ENCODE results near the gene TECPR1. TPM values are rescaled to one million over a fixed set of nuclear protein-coding genes. Genes with fewer than 3 reads are reported as not detected.

TECPR1 gene
- total RNA-seq = 50.1 TPM
- long read RNA-seq, full-length matches to known transcripts = 18 of 85 reads
- long read RNA-seq, partial matches to known transcripts = 29 of 85 reads
- long read RNA-seq, other reads (novel, unspliced or antisense) = 38 of 85 reads

DNA sequence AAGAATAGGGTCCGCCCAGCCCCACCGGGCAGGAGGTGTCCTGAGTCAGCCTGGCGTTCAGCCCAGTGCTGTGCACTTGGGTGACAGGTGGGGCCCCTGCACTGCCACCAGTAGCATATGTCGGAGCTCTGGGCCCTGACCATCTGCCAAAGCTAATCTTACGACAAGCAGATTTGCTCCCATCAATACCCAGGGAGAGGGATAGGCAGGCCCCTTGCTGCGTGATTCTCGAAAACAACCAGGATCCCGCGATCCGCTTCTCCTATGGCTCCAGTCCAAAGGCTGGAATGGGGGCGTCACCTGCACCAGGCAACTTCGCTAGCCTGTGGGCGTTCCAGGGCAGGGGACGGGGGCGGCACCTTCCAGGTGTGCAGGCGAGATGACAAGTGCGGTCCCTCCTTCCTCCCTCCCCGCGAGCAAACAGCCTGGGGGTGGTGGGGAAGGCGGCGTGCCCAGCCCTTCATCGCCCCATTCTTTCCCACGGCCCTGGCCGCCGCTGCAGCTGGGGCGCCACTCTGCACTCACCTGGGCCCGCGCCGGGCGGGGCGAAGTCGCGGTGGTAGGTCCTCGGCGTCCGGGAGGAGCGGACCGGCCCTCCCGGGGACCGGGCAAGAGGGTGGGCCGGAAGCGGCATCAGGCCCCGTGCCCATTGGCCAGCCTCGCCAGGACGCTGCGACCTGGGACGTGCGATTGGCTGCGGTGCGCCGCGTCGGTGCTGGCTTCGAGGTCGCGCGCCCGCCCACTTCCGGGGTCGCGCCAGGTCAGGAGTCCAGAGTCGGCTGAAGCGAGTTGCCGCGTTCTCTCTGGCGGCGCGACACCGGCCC, at the start of gene TECPR1:
TSS of gene TECPR1 (minus strand) at position 632 of the 824 bp plus-strand sequence. CDS start 6,086 bp downstream, outside the sequence.
- DNase-seq (peak; percentile 98), ATAC-seq (peak; percentile 99)
- H3K9me3 ChIP-seq = no peaks in the 10 kb centered on the region
- H3K4me1 ChIP-seq = peaks cover 58% of the 10 kb centered on the region
- TF ChIP-seq, protein P1, sequence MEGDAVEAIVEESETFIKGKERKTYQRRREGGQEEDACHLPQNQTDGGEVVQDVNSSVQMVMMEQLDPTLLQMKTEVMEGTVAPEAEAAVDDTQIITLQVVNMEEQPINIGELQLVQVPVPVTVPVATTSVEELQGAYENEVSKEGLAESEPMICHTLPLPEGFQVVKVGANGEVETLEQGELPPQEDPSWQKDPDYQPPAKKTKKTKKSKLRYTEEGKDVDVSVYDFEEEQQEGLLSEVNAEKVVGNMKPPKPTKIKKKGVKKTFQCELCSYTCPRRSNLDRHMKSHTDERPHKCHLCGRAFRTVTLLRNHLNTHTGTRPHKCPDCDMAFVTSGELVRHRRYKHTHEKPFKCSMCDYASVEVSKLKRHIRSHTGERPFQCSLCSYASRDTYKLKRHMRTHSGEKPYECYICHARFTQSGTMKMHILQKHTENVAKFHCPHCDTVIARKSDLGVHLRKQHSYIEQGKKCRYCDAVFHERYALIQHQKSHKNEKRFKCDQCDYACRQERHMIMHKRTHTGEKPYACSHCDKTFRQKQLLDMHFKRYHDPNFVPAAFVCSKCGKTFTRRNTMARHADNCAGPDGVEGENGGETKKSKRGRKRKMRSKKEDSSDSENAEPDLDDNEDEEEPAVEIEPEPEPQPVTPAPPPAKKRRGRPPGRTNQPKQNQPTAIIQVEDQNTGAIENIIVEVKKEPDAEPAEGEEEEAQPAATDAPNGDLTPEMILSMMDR (IDR thresholded peaks at IDR 0.05) = no peak
- H3K27me3 ChIP-seq (ENCODE audit: low read depth) = no peaks in the 10 kb centered on the region
- intact Hi-C loops (cut with DNase I) = no loop called here
- peak within 1 kb of the TSS; percentile 91 for H3K4me3 ChIP-seq
- H3K36me3 ChIP-seq = peaks cover 6% of the 10 kb centered on the region
- H3K27ac ChIP-seq = peak within 1 kb of the TSS; percentile 89

DNA sequence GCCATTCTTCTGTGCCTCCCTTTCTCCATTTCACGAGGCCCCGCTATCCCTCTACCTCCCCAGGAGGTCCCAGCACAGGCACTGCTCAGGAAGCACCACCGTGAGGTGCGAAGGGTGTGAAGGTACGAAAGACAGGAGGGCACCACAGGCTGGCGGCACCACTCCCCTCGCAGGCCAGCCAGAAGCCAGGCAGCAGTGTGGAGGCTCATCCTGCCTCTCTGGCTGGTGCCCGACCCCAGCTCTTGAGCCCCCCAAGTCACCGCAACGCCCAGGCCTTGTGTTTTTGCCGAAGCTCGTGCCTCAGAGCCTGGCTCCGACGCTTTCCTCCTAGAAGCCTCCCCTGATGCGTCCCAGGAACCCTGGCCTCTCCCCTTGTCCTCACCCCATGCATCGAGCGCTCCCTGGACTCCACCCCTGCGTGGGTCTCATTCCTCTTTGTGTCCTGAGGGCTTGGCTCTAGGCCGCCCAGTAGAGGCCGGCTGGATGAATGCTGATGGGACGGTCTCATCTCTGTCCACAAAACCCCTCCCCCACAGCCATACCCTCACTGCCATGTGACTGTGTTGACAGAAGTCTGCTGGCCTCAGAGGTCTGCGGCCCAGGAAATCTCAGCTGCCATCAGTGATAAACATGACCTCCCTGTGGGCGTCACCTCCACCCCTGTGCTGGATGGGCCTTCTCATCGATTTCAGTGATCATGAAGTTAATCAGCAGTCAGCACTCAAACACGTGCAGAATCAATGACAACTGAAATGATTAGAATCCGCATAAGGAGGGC, 48.8 kb upstream of the TECPR1 start:
- peaks cover 54% of the 10 kb centered on the region for H3K36me3 ChIP-seq

DNA sequence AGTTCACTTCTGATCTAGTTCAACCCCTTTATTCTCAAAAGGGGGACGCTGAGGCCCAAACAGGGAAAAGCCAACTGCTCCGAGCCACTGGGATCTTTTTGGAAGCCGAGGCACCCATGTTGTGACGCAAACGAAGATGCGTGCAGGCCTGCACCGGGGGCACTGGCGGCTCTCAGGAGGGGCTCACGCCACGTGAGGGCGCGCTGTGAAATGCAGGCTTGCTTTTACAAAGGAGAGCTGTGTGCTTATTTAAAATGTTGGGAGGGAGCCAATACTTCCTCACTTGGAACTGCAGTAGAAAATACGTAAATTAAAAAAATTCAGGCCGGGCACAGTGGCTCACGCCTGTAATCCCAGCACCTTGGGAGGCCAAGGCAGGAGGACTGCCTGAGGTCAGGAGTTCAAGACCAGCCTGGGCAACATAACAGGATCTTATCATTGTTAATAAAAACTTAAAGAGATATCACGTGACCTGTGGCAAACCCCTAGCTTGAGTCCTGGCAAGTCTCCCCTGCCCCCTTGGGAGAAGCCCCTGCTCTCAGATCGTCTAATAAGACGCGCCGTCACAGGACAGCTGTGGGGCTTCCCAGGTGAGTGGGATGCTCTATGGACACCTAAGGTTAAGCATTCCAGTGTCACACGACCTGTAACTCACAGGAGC, 45.7 kb upstream of the TECPR1 start:
- Histone ChIP-seq H3K27ac (no peak overlapping the region), H3K9me3 (no peaks in the 10 kb centered on the region), H3K36me3 (peaks cover 69% of the 10 kb centered on the region), H3K4me3 (no peak overlapping the region), H3K27me3 (ENCODE audit: low read depth) (no peaks in the 10 kb centered on the region), H3K4me1 (peaks cover 13% of the 10 kb centered on the region)
- intact Hi-C loops (cut with DNase I) = no loop called here
- no peak for DNase-seq
- no peak for ATAC-seq
- TF ChIP-seq, protein P1 (IDR thresholded peaks at IDR 0.05) = no peak

More for the DNA sequence above, 48.8 kb upstream of the TECPR1 start:
- TF ChIP-seq, protein P1 (IDR thresholded peaks at IDR 0.05) = no peak
- no peak overlapping the region for H3K27ac ChIP-seq
- H3K4me1 ChIP-seq = no peaks in the 10 kb centered on the region
- no peak for DNase-seq
- H3K9me3 ChIP-seq = no peaks in the 10 kb centered on the region
- no peaks in the 10 kb centered on the region for H3K27me3 ChIP-seq (ENCODE audit: low read depth)
- H3K4me3 ChIP-seq = no peak overlapping the region
- peak in 1 of 2 donors; percentile 3 for ATAC-seq
- intact Hi-C loops (cut with DNase I) = no loop called here

DNA sequence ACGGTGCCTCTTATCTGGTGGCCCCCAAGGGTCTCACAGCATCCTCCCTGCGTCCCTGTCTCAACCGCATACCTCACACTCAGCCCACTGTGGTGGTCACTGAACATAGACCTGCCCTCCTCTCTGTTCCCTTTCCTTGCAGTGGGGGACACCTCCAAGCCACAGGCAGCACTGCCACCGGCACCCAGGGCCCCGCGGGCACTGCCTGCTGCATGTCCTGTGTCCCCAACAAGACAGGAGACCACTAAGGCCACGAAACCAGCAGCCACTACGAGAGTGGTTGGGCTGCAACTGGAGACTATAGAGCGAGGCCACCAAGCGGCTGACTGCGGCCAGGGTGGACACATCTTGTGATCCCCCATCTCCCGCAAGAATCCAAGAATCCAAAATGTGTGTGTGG, 44.8 kb upstream of the TECPR1 start:
- H3K36me3 ChIP-seq = peaks cover 76% of the 10 kb centered on the region
- TF ChIP-seq, protein P1 (IDR thresholded peaks at IDR 0.05) = no peak
- no peaks in the 10 kb centered on the region for H3K9me3 ChIP-seq
- H3K4me3 ChIP-seq = no peak overlapping the region
- ATAC-seq = no peak
- no peak overlapping the region for H3K27ac ChIP-seq
- no peak for DNase-seq
- peaks cover 13% of the 10 kb centered on the region for H3K4me1 ChIP-seq
- intact Hi-C loops (cut with DNase I) = no loop called here
- no peaks in the 10 kb centered on the region for H3K27me3 ChIP-seq (ENCODE audit: low read depth)
